CD4-positive, alpha-beta T cell treated with Interleukin-17A for 4 hours (primary cell): ENCODE results near the gene LNX1.

Source experiments
- DNase-seq: peaks from one replicate; pipeline ENCODE4 v3.0.0-alpha.2; 2020; ENCODE audit warnings: mixed read lengths

Gene LNX1

GRCh38 chr4:53532521-53532920, 58.8 kb downstream of the LNX1 start:
- DNase-seq, result no peak

DNA sequence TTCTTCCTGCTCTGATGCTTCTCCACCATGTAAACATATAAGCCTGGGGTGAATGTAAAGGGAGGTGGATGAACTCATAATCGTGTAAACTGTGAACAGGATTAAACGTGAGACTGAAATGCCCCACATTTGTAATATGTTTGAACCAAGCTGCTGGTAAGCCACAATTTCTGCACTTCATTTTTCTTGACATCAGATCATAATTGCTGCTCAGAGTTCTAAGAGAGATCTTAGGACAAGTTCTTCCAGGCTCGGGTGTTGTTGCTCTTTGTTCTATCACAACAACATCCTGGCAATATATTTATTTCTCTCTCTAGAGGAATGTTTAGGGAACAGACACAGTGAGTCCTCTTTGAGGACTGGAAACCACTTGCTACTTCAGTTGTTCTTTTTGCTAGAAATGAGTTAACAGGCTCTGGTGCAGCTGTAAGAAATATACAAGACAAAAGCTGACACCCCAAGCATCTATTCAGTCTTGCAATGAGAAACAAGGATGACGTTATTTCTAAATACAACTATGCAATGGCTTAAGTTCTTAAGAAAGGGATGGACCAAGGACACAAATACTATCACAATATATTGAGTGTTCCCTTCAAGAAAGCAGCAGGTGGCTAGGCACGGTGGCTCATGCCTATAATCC, 59.6 kb downstream of the LNX1 start:
- no peak for DNase-seq

DNA sequence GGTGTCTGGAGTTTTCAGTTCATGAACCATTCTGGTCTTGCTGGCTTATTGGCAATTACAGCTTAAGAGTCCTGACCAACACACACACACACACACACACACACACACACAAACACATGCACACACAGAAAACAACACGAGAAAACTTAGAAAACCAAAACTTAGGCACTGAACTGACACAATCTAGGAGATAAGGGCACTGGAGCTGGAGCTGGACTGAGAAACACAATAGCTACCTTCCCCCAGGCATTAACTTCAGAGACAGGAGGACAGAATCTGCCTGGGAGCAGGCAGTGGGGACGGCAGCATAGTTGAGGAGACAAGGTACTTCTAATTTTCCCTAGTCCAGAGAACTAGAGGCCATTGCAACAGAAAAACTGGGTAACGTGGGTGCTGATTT, 62.3 kb downstream of the LNX1 start:
- DNase-seq, result no peak

DNA sequence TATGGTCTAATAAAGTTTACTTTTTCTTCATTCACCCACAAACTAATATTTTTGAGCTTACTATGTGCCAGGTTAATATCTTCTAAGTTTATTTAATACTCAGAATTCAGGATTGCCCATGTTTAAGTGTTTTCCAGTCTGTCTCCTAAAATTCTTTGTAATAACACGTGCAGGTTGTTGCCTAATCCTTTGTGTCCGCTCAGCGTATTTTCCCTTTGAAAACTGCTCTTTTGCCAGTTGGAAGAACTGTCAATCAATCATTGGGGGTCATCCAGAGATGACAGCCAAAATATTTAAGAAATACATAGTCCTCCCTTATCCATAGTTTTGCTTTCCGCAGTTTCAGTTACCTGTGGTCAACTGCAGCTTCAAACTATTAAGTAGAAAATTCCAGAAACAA, 63.4 kb downstream of the LNX1 start:
- no peak for DNase-seq

DNA sequence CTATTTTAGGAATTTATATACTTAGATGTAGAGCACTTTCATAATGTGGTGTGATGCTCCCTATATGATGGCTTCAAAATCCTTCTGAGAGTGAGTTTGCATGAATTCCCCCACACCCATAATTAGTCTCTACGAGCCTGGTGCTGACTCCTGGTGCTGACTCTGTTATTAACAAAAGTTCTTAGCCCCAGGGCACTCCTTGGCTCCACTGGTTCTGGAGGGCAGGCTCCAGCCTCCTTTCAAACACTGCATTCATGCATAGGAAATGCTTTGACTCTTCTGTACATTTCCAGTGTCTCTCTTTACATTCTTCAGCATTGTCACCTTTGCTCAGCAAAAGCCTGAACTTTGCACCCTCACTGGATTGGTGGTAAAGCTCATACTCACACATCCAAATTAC, 64.0 kb downstream of the LNX1 start:
- no peak for DNase-seq

GRCh38 chr4:53522334-53522733, 69.0 kb downstream of the LNX1 start:
- DNase-seq, result no peak

DNA sequence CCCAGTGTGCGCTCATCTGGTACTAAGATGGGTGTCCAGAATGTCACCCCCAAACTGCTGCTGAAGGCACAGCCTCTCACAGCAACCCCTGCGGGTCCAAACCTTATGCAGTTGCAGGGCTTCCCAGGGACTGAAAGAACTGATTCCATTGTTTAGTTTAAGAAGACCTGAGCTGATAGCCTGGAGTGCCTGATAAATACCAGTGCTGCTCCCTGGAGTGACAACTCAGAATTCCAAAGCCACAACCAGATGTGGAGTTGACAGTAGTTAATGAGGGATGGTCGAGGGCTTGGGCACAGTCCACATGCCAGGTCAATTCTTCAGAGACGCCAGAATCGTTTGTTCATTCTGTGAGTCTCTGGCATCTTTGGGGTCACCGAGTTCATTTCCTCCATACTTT, 71.2 kb downstream of the LNX1 start:
- no peak for DNase-seq

GRCh38 chr4:53518807-53519206, 72.5 kb downstream of the LNX1 start:
- no peak for DNase-seq

DNA sequence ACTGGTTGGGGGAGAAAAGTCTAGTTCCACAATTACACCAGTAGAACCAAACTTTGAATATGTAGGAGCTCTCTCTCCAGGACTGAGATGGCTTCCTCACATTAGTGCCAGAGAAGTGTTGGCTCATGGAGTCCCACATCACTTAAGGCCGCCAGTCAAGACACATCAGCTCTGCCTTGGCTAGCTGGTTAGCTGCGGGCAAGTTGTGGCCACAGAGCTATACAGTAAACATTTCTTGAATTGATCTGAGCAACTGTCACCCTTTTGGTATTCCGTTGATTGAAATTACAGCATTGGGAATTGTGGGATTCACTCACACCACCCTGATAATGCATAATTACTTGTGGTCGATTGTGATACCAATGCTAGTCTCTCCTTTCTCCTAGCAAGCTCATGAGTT, 76.2 kb downstream of the LNX1 start:
- no peak for DNase-seq

- no peak for DNase-seq
Observed at GRCh38 chr4:53514509-53514908, 76.8 kb downstream of the LNX1 start.

GRCh38 chr4:53512608-53513007, 78.7 kb downstream of the LNX1 start:
- no peak for DNase-seq

- no peak for DNase-seq
Observed at GRCh38 chr4:53511014-53511413, 80.3 kb downstream of the LNX1 start.

DNA sequence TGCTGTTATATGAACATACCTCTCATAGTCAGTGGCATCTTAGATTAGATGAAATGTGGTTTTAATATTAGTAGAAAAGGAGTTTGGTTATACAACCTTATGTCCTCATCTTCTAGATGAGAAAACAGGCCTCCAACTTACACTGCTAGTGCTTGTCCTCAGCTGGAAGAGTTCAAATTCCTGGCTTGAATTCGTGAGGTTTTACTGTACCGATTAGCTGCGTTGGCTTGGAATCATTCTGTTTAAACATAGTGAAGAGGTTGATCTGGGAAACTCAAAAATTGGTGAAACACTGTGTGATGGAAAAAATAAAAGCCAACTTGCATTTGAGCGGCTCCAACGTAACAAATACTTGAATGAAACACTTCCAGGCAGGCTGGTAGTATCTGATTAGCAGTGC, 81.0 kb downstream of the LNX1 start:
- DNase-seq, result no peak

DNA sequence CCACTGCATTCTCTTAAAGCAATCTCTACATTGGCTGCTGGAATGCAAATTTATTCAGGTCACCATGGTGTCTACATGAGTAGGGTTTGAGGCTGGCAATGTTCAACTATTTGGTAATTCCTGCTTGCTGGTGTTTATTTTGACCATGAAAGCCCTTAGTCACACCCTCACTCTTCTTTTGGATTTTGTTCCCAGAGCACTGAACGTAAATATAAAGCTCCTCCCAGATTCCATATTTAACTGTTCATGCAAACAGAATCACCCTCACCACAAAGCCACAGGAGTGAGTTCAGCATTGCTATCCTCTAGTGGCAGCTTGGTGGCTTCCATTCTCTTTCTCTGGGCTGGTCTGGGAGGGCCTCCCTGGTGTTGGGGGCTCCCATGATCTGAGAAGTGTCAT, 82.8 kb downstream of the LNX1 start:
- no peak for DNase-seq

GRCh38 chr4:53507671-53508286, 83.5 kb downstream of the LNX1 start:
- no peak for DNase-seq

DNA sequence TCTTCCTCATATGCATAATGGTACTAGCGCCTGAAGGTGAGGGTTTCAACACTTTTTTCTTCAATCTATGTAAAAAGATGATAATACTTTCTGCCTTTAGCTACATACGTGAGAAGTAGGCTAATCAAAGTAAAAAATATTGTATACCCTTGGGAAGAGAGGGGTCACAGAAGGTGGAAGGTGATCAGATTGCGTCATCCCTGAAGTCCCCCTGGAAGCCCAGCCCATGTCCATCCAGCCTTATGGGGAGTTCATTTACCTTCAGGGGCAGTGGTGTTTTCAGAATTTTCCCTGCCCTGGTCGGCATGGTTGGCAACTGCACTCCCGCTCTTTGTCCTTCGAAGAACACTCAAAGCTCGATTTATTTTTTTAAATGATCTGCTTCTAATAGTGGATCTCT, 84.2 kb downstream of the LNX1 start:
- no peak for DNase-seq

- no peak for DNase-seq
Observed at GRCh38 chr4:53505947-53506346, 85.3 kb downstream of the LNX1 start.

DNA sequence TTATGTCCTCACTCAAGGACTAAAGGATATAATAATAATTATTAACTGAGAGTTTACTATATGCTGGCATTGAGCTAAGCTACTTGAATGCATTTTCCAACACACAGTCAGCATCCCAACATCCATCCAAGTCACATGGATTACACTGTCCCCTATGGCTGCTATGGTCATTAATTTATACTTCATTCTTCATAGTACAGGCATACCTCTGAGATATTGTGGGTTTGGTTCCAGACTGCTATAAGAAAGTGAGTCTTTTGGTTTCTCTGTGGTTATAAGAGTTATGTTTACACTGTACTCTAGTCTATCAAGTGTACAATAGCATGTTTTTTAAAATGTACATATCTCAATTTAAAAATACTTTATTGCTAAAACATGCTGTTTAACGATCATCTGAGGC, 89.2 kb downstream of the LNX1 start:
- DNase-seq, result no peak

DNA sequence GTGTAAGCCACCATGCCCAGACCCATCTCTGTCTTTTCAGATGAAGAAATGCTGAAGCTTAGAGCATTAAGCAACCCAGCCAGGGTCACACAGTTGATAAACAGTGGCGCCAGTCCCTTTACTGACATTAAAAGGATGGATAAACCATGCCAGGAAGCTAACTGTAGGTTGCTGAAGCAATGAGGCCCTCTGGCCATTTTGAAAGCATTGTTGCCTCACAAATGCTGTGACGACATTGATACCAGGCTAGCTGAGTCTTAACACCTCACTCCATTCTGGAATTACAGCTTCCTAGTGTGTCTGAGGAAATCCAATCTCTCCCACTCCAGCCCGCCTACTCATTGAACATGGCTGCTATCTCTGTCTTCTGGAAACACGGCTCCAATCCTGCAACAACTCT, 89.7 kb downstream of the LNX1 start:
- no peak for DNase-seq

- DNase-seq, result no peak
Observed at GRCh38 chr4:53500546-53500945, 90.7 kb downstream of the LNX1 start.

- DNase-seq, result no peak
Observed at GRCh38 chr4:53499791-53500190, 91.5 kb downstream of the LNX1 start.

DNA sequence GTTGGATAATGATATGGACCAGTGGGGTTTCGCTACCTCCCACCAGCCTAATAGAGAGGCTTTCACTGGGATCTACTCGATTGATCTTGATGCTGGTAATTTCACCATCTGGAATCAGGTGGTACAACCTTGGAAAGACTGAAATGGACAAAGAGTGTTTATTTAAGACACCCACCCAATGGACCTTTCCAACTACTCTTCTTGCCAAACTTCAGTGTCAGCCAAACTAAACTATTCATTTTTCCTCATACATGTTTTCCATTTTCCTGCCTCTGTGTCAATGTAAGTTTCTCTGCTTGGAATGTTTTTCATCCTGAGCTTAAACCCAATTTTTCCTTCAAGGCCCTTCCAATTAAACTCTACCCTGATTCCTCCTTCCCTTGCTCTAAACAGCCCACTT, 92.6 kb downstream of the LNX1 start:
- no peak for DNase-seq

GRCh38 chr4:53497487-53498244, 93.6 kb downstream of the LNX1 start:
- no peak for DNase-seq

DNA sequence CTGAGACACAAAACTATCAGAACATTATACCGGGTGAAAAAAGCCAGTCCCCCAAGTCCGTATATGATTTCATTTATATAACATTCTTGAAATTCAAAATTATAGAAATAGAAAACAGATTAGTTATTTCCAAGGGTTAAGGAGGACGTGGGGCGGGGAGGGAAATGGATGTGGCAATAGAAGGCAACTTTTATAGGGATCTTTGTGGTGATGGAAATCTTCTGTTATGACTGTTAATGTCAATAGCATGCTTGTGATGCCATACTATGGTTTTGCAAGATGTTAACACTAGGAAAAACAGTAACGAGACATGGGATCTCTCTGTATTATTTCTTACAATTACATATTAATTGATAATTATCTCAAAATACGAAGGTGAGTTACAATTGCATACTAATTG, 96.4 kb downstream of the LNX1 start:
- no peak for DNase-seq
